Measurements from ENCODE around the gene MPC2. TPM values are rescaled to one million over a fixed set of nuclear protein-coding genes. Genes with fewer than 3 reads are reported as not detected.
"Not testable (repeated sequence)": the region's sequence is repeated elsewhere in the genome, so short reads cannot be mapped to it uniquely, and the experiment has no call there.

The MPC2 gene
- polyA plus RNA-seq, 3 donors: 14.2 to 70.3 (median 59.4) TPM

GRCh38 chr1:167876597-167877175 is 60.2 kb downstream of the MPC2 start:
- Mint-ChIP-seq H3K36me3 (no peaks in the 10 kb centered on the region), H3K27me3 (ENCODE audit: low read depth in 3 of 3) (peaks cover 0 to 3% (median 0%) of the 10 kb centered on the region in 3 donors), H3K9me3 (peaks cover 0 to 2% (median 0%) of the 10 kb centered on the region in 7 donors), H3K4me1 (no peaks in the 10 kb centered on the region), H3K4me3 (no peak overlapping the region), H3K27ac (no peak overlapping the region)
- no CpG with 5 or more reads among the region's 3 CpGs for WGBS (ENCODE audit: insufficient coverage)
- DNase-seq: no peak
- H3K27ac ChIP-seq (ENCODE audit: low read depth in 1 of 2, low read length in 2 of 2): no peak overlapping the region
- H3K9me3 ChIP-seq (replicated peaks in 1 of 2; ENCODE audit: control insufficient read depth in 1 of 2, insufficient read depth in 1 of 2, low read length in 2 of 2): no peaks in the 10 kb centered on the region
- intact Hi-C loops (cut with micrococcal nuclease): no loop called here
- no peaks in the 10 kb centered on the region for H3K4me1 ChIP-seq (ENCODE audit: control insufficient read depth in 1 of 2, insufficient read depth in 2 of 2, low read length in 2 of 2)
- no peak overlapping the region for H3K4me3 ChIP-seq (replicated peaks in 1 of 3; ENCODE audit: low read depth in 2 of 3, low read length in 3 of 3)
- no peaks in the 10 kb centered on the region for H3K36me3 ChIP-seq (replicated peaks in 1 of 2; ENCODE audit: control insufficient read depth in 1 of 2, insufficient read depth in 2 of 2, low read length in 2 of 2)
- no peaks in the 10 kb centered on the region for H3K79me2 ChIP-seq (ENCODE audit: insufficient read depth, low read length)
- no peaks in the 10 kb centered on the region for H3K27me3 ChIP-seq (ENCODE audit: control insufficient read depth in 2 of 2, insufficient read depth in 2 of 2, low read length in 2 of 2)
- H2AFZ ChIP-seq (ENCODE audit: insufficient read depth, low read depth, low read length, poor library complexity, severe bottlenecking): no peak overlapping the region
- no peak overlapping the region for H3K4me2 ChIP-seq (replicated peaks; ENCODE audit: extremely low read depth, low read length, poor library complexity, severe bottlenecking)
- no peak for TF ChIP-seq CTCF (IDR thresholded peaks at IDR 0.05)
- no peak overlapping the region for H3K9ac ChIP-seq (ENCODE audit: insufficient read depth, low read length, poor library complexity, severe bottlenecking)
- H4K20me1 ChIP-seq (ENCODE audit: insufficient read depth, low read length): no peaks in the 10 kb centered on the region

- H3K4me1 Mint-ChIP-seq: no peaks in the 10 kb centered on the region
- peaks cover 0 to 2% (median 0%) of the 10 kb centered on the region in 7 donors for H3K9me3 Mint-ChIP-seq
- Histone ChIP-seq H3K27ac (ENCODE audit: low read depth in 1 of 2, low read length in 2 of 2) (no peak overlapping the region), H3K79me2 (ENCODE audit: insufficient read depth, low read length) (no peaks in the 10 kb centered on the region), H3K4me2 (replicated peaks; ENCODE audit: extremely low read depth, low read length, poor library complexity, severe bottlenecking) (no peak overlapping the region), H3K4me1 (ENCODE audit: control insufficient read depth in 1 of 2, insufficient read depth in 2 of 2, low read length in 2 of 2) (no peaks in the 10 kb centered on the region), H3K9ac (ENCODE audit: insufficient read depth, low read length, poor library complexity, severe bottlenecking) (no peak overlapping the region), H3K9me3 (replicated peaks in 1 of 2; ENCODE audit: control insufficient read depth in 1 of 2, insufficient read depth in 1 of 2, low read length in 2 of 2) (no peaks in the 10 kb centered on the region), H3K4me3 (replicated peaks in 1 of 3; ENCODE audit: low read depth in 2 of 3, low read length in 3 of 3) (no peak overlapping the region), H3K36me3 (replicated peaks in 1 of 2; ENCODE audit: control insufficient read depth in 1 of 2, insufficient read depth in 2 of 2, low read length in 2 of 2) (no peaks in the 10 kb centered on the region), H3K27me3 (ENCODE audit: control insufficient read depth in 2 of 2, insufficient read depth in 2 of 2, low read length in 2 of 2) (no peaks in the 10 kb centered on the region), H2AFZ (ENCODE audit: insufficient read depth, low read depth, low read length, poor library complexity, severe bottlenecking) (no peak overlapping the region), H4K20me1 (ENCODE audit: insufficient read depth, low read length) (no peaks in the 10 kb centered on the region)
- peaks cover 0 to 5% (median 0%) of the 10 kb centered on the region in 3 donors for H3K27me3 Mint-ChIP-seq (ENCODE audit: low read depth in 3 of 3)
- intact Hi-C loops (cut with micrococcal nuclease): no loop called here
- no peak for DNase-seq
- no peaks in the 10 kb centered on the region for H3K36me3 Mint-ChIP-seq
- no peak overlapping the region for H3K27ac Mint-ChIP-seq
- TF ChIP-seq CTCF (IDR thresholded peaks at IDR 0.05): no peak
- H3K4me3 Mint-ChIP-seq: no peak overlapping the region
Observed at GRCh38 chr1:167871331-167871730, 65.5 kb downstream of the MPC2 start.

- H3K4me2 ChIP-seq (replicated peaks; ENCODE audit: extremely low read depth, low read length, poor library complexity, severe bottlenecking); H3K27ac ChIP-seq (ENCODE audit: low read depth in 1 of 2, low read length in 2 of 2); H3K27ac Mint-ChIP-seq; H3K4me3 ChIP-seq (replicated peaks in 1 of 3; ENCODE audit: low read depth in 2 of 3, low read length in 3 of 3); DNase-seq; H3K9ac ChIP-seq (ENCODE audit: insufficient read depth, low read length, poor library complexity, severe bottlenecking); H3K4me1 Mint-ChIP-seq; H3K4me3 Mint-ChIP-seq; H4K20me1 ChIP-seq (ENCODE audit: insufficient read depth, low read length); H3K79me2 ChIP-seq (ENCODE audit: insufficient read depth, low read length); intact Hi-C loops (cut with micrococcal nuclease); H3K4me1 ChIP-seq (ENCODE audit: control insufficient read depth in 1 of 2, insufficient read depth in 2 of 2, low read length in 2 of 2); H3K36me3 ChIP-seq (replicated peaks in 1 of 2; ENCODE audit: control insufficient read depth in 1 of 2, insufficient read depth in 2 of 2, low read length in 2 of 2); H3K27me3 ChIP-seq (ENCODE audit: control insufficient read depth in 2 of 2, insufficient read depth in 2 of 2, low read length in 2 of 2); H3K36me3 Mint-ChIP-seq; H3K27me3 Mint-ChIP-seq (ENCODE audit: low read depth in 3 of 3); H2AFZ ChIP-seq (ENCODE audit: insufficient read depth, low read depth, low read length, poor library complexity, severe bottlenecking); H3K9me3 Mint-ChIP-seq; H3K9me3 ChIP-seq (replicated peaks in 1 of 2; ENCODE audit: control insufficient read depth in 1 of 2, insufficient read depth in 1 of 2, low read length in 2 of 2): not testable (repeated sequence)
- 91% methylated on average over 6 of the region's 16 CpGs for WGBS (ENCODE audit: insufficient coverage)
Observed at GRCh38 chr1:167869157-167870001, 67.5 kb downstream of the MPC2 start.

Measured in CD14-positive monocyte (primary cell).